Epidermal melanocyte (primary cell): ENCODE results near the gene NAT8L.
"Not testable (repeated sequence)": the region's sequence is repeated elsewhere in the genome, so short reads cannot be mapped to it uniquely, and the experiment has no call there.

ENCODE experiments used
- DNase-seq: peaks from one replicate; pipeline ENCODE4 v3.0.0; 2011; ENCODE audit warnings: low spot score; ENCODE audit not compliant: insufficient read length

Gene NAT8L

GRCh38 chr4:2059046-2059725 is at the start of gene NAT8L:
NAT8L (plus strand) TSS chr4:2059327; CDS start chr4:2059512, 185 bp downstream.
- DNase-seq, result no peak

- DNase-seq, result peak; percentile 81
These were observed 49.4 kb upstream of the NAT8L start for GRCh38 chr4:2009651-2010233.

- no peak for DNase-seq
These were observed 47.5 kb upstream of the NAT8L start for GRCh38 chr4:2011583-2011982.

GRCh38 chr4:2015008-2015407 is 44.1 kb upstream of the NAT8L start:
- no peak for DNase-seq

GRCh38 chr4:2021358-2022018 is 37.6 kb upstream of the NAT8L start:
- DNase-seq, result not testable (repeated sequence)

GRCh38 chr4:2024683-2025082 is 34.4 kb upstream of the NAT8L start:
- DNase-seq, result no peak

- DNase-seq, result no peak
These were observed 33.3 kb upstream of the NAT8L start for GRCh38 chr4:2025817-2026216.

GRCh38 chr4:2027120-2027519 is 32.0 kb upstream of the NAT8L start:
- not testable (repeated sequence) for DNase-seq

- not testable (repeated sequence) for DNase-seq
These were observed 28.0 kb upstream of the NAT8L start for GRCh38 chr4:2031161-2031560.

GRCh38 chr4:2036327-2036726 is 22.8 kb upstream of the NAT8L start:
- no peak for DNase-seq

GRCh38 chr4:2036866-2037265 is 22.3 kb upstream of the NAT8L start:
- no peak for DNase-seq

GRCh38 chr4:2040391-2041238 is 18.5 kb upstream of the NAT8L start:
- DNase-seq, result no peak

- peak; percentile 95 for DNase-seq
These were observed 17.6 kb upstream of the NAT8L start for GRCh38 chr4:2041239-2042130.

GRCh38 chr4:2042204-2042946 is 16.8 kb upstream of the NAT8L start:
- no peak for DNase-seq

GRCh38 chr4:2042947-2043395 is 16.2 kb upstream of the NAT8L start:
- no peak for DNase-seq

GRCh38 chr4:2043396-2044118 is 15.6 kb upstream of the NAT8L start:
- DNase-seq, result no peak

GRCh38 chr4:2044119-2044485 is 15.0 kb upstream of the NAT8L start:
- DNase-seq, result no peak

- DNase-seq, result no peak
These were observed 14.3 kb upstream of the NAT8L start for GRCh38 chr4:2044542-2045517.
